K562 (cell line): ENCODE measurements around the gene LRFN4. TPM values are rescaled to one million over a fixed set of nuclear protein-coding genes. Genes with fewer than 3 reads are reported as not detected.

Source experiments
- AFF4 ChIP-seq: sonication (generic); formaldehyde crosslinking; IDR thresholded peaks from 2 replicates; pipeline ENCODE4 v1.8.0; 2023; ENCODE audit warnings: mild to moderate bottlenecking, missing genetic modification reagents
- ARID1B ChIP-seq: fragments of 450-650 bp; IDR thresholded peaks from 2 replicates; pipeline ENCODE4 v1.6.1; 2016; ENCODE audit warnings: antibody characterized with exemption, mild to moderate bottlenecking, inconsistent platforms
- ARID3A ChIP-seq: IDR thresholded peaks from 2 replicates; pipeline ENCODE4 v1.6.1; 2012; ENCODE audit warnings: low read depth, low read length, improper control_type of control experiment, borderline replicate concordance
- BACH1 ChIP-seq: fragments of 200-800 bp; sonication (Bioruptor generic); IDR thresholded peaks from 2 replicates; pipeline ENCODE4 v1.6.1; 2016; ENCODE audit warnings: missing genetic modification characterization, missing compliant biosample characterization
- BRD9 ChIP-seq: fragments of 450-650 bp; IDR thresholded peaks from 2 replicates; pipeline ENCODE4 v1.6.1; 2018; ENCODE audit warnings: low read depth; ENCODE audit not compliant: partially characterized antibody
- CREB1 ChIP-seq, 2 experiments: sonication (generic) in 1 of 2; formaldehyde crosslinking in 1 of 2; IDR thresholded peaks; 2 replicates each; pipeline versions ENCODE4 v1.6.1 to v1.8.0; 2012 to 2022; ENCODE audit warnings: inconsistent platforms in 1 of 2, mild to moderate bottlenecking in 1 of 2, missing genetic modification reagents in 1 of 2, moderate library complexity in 1 of 2
- CTBP1 ChIP-seq: fragments of 450-650 bp; IDR thresholded peaks from 2 replicates; pipeline ENCODE4 v1.6.1; 2016; ENCODE audit warnings: borderline replicate concordance
- MAFF ChIP-seq: IDR thresholded peaks from 2 replicates; pipeline ENCODE4 v1.6.1; 2012; ENCODE audit warnings: low read length, improper control_type of control experiment
- MCM3 ChIP-seq: fragments of 450-650 bp; IDR thresholded peaks from 2 replicates; pipeline ENCODE4 v1.6.1; 2016
- MITF ChIP-seq: IDR thresholded peaks from 2 replicates; pipeline ENCODE4 v1.6.1; 2014; ENCODE audit warnings: antibody characterized with exemption
- NCOA1 ChIP-seq: fragments of 450-650 bp; IDR thresholded peaks from 2 replicates; pipeline ENCODE4 v1.6.1; 2016; ENCODE audit warnings: low read depth
- NFATC3 ChIP-seq: fragments of 450-650 bp; IDR thresholded peaks from 2 replicates; pipeline ENCODE4 v1.6.1; 2017; ENCODE audit warnings: mild to moderate bottlenecking
- NFE2L1 ChIP-seq: fragments of 450-650 bp; IDR thresholded peaks from 2 replicates; pipeline ENCODE4 v1.6.1; 2016; ENCODE audit warnings: missing genetic modification characterization, low read depth, mild to moderate bottlenecking, missing compliant biosample characterization, moderate library complexity, borderline replicate concordance
- NFIC ChIP-seq: fragments of 450-650 bp; IDR thresholded peaks from 2 replicates; pipeline ENCODE4 v1.6.1; 2017; ENCODE audit warnings: mild to moderate bottlenecking, inconsistent platforms
- NR3C1 ChIP-seq: sonication (generic); formaldehyde crosslinking; IDR thresholded peaks from 2 replicates; pipeline ENCODE4 v1.8.1; 2022; ENCODE audit warnings: missing genetic modification reagents
- POLR2AphosphoS2 ChIP-seq: IDR thresholded peaks from 2 replicates; pipeline ENCODE4 v1.6.1; 2012; ENCODE audit warnings: low read length, improper control_type of control experiment
- PTTG1 ChIP-seq: fragments of 450-650 bp; IDR thresholded peaks from 2 replicates; pipeline ENCODE4 v1.6.1; 2016; ENCODE audit warnings: low read depth, mild to moderate bottlenecking, missing genetic modification characterization, missing compliant biosample characterization
- RAD21 ChIP-seq, 2 experiments: fragments of 250-450 bp in 1 of 2; fragments of 450-650 bp in 1 of 2; sonication (Bioruptor Pico) in 1 of 2; formaldehyde crosslinking in 1 of 2; IDR thresholded peaks in 1 of 2; conservative IDR thresholded peaks in 1 of 2; 2 replicates each; pipeline versions ENCODE4 v1.4.0 to v1.8.0; 2020 to 2022; ENCODE audit warnings: mild to moderate bottlenecking in 2 of 2, moderate library complexity in 1 of 2
- THRAP3 ChIP-seq: fragments of 450-650 bp; IDR thresholded peaks from 2 replicates; pipeline ENCODE4 v1.6.1; 2016; ENCODE audit warnings: mild to moderate bottlenecking, inconsistent platforms, borderline replicate concordance
- ZBTB1 ChIP-seq: sonication (generic); formaldehyde crosslinking; IDR thresholded peaks from 2 replicates; pipeline ENCODE4 v1.8.1; 2023; ENCODE audit warnings: missing genetic modification reagents, low read depth, mild to moderate bottlenecking, borderline replicate concordance
- ZC3H4 ChIP-seq: sonication (generic); formaldehyde crosslinking; IDR thresholded peaks from 2 replicates; pipeline ENCODE4 v1.9.0; 2021; ENCODE audit warnings: missing genetic modification reagents, borderline replicate concordance
- ZNF695 ChIP-seq: fragments of 450-650 bp; formaldehyde crosslinking; IDR thresholded peaks from 2 replicates; pipeline ENCODE4 v1.4.0; 2020; ENCODE audit warnings: mild to moderate bottlenecking, moderate library complexity
- ZNF766 ChIP-seq: fragments of 200-800 bp; sonication (Bioruptor generic); conservative IDR thresholded peaks from 2 replicates; pipeline ENCODE4 v1.6.1; 2016; ENCODE audit warnings: missing genetic modification characterization, missing compliant biosample characterization
- polyA plus RNA-seq, 8 experiments: library from polyadenylated mRNA; depleted of rRNA in 4 of 8; stranded (reverse) in 5 of 8; unstranded in 3 of 8; fragments of >200 nt; fragmentation: Nextera tagmentation in 2 of 8; fragmentation: Illumina TruSeq in 1 of 8; extraction: Ambion mirVana in 2 of 8; extraction: Trizol in 1 of 8; gene quantifications; 2 replicates each; pipeline versions ENCODE4 v1.2.1 to v1.2.3, GENCODE V29; 2011 to 2014; ENCODE audit warnings: inconsistent platforms in 1 of 8, missing spikeins in 1 of 8
- total RNA-seq, 7 experiments: library from RNA; depleted of rRNA in 6 of 7; stranded (reverse); fragments of >200 nt in 6 of 7; fragmentation: Illumina TruSeq in 2 of 7; extraction: Trizol in 2 of 7; gene quantifications; 2 replicates each; pipeline versions ENCODE4 v1.2.1 to v1.2.3, GENCODE V29; 2011 to 2021; ENCODE audit warnings: low replicate concordance in 1 of 7

The LRFN4 gene
- total and polyA plus RNA-seq, 9 of the 15 experiments (the other 6 are each of a cell fraction or from before 2014, with no cell fraction given): 0.10 to 60.1 (median 6.7) TPM

- peak; percentile 67 for TF ChIP-seq ARID1B
- TF ChIP-seq NFE2L1 (tag): peak; percentile 96
- peak; percentile 27; the same call in 1 of the 2 replicates for TF ChIP-seq ARID3A
- TF ChIP-seq THRAP3: no peak
- TF ChIP-seq ZBTB1: no peak
- peak; percentile 51; the same call in 1 of the 2 replicates for TF ChIP-seq NFATC3
- TF ChIP-seq NR3C1 (CRISPR knock-in tag): no peak
- no peak for TF ChIP-seq ZC3H4 (CRISPR knock-in tag)
- 0 out of 2 replicates have a peak, but pooled peaks have one; percentile 26 for TF ChIP-seq NCOA1
- TF ChIP-seq PTTG1 (tag): no peak
- 0 out of 2 replicates have a peak, but pooled peaks have one; percentile 18 for TF ChIP-seq POLR2AphosphoS2
- TF ChIP-seq CREB1 (IDR thresholded peaks at IDR 0.05): no peak
- TF ChIP-seq CREB1 (CRISPR knock-in tag; IDR thresholded peaks at IDR 0.05): no peak
- peak; percentile 98 for TF ChIP-seq MAFF
- no peak for TF ChIP-seq MITF
- TF ChIP-seq NFIC: 0 out of 2 replicates have a peak, but pooled peaks have one; percentile 21
- no peak for TF ChIP-seq ZNF695
- TF ChIP-seq MCM3: no peak
- peak; percentile 43 for TF ChIP-seq BRD9
- no peak for TF ChIP-seq RAD21 (CRISPR knock-in tag; conservative IDR thresholded peaks at IDR 0.05 in 1 of 2, IDR thresholded peaks at IDR 0.05 in 1 of 2)
- TF ChIP-seq CTBP1: 0 out of 2 replicates have a peak, but pooled peaks have one; percentile 20
- TF ChIP-seq ZNF766 (CRISPR knock-in tag): peak; percentile 65
- peak; percentile 96 for TF ChIP-seq BACH1 (tag)
- TF ChIP-seq AFF4 (CRISPR knock-in tag): 0 out of 2 replicates have a peak, but pooled peaks have one; percentile 68
Measured at GRCh38 chr11:66835768-66836405, 21.0 kb upstream of the LRFN4 start (continued).
